ENCODE measurements around the gene PUSL1. TPM values are rescaled to one million over a fixed set of nuclear protein-coding genes. Genes with fewer than 3 reads are reported as not detected.

Gene PUSL1
- polyA plus RNA-seq, 1 experiment = 9.6 TPM

DNA sequence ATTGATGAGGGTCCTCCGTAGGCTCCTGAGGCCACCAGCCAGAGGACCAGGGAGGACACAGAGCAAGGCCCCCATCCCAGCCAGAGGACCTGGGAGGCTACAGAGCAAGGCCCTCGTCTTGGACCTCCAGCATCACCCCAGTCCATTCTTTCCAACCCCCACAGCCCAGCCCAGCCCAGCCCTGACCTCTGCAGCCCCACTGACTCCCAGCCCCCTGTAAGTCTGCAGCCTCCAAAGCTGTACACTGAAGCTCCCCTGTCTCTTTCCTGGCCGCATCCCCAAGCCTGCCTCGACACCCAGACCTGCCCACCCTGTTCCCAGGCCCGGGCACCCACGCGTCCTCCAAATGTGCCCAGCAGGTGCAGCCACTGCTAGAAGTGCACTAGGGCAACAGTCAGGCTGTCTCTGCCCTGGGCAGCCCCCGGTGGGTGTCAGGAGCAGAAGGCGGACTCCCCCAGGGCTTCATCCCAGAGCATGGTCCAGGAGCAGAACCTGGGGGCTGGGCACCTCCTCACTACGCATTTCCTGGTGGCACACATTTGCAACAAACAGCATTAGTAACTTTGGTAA, 38.7 kb downstream of the PUSL1 start:
- Histone ChIP-seq H3K27me3 (ENCODE audit: control insufficient read depth, insufficient read depth, low read length) (no peaks in the 10 kb centered on the region), H3K27ac (ENCODE audit: low read depth, low read length) (no peak overlapping the region), H3K9me3 (ENCODE audit: control insufficient read depth, insufficient read depth, low read length) (no peaks in the 10 kb centered on the region; the same call in 1 of the 2 replicates), H3K4me3 (ENCODE audit: low read depth, low read length) (peak overlapping the region; percentile 74)
- TF ChIP-seq, protein P1, sequence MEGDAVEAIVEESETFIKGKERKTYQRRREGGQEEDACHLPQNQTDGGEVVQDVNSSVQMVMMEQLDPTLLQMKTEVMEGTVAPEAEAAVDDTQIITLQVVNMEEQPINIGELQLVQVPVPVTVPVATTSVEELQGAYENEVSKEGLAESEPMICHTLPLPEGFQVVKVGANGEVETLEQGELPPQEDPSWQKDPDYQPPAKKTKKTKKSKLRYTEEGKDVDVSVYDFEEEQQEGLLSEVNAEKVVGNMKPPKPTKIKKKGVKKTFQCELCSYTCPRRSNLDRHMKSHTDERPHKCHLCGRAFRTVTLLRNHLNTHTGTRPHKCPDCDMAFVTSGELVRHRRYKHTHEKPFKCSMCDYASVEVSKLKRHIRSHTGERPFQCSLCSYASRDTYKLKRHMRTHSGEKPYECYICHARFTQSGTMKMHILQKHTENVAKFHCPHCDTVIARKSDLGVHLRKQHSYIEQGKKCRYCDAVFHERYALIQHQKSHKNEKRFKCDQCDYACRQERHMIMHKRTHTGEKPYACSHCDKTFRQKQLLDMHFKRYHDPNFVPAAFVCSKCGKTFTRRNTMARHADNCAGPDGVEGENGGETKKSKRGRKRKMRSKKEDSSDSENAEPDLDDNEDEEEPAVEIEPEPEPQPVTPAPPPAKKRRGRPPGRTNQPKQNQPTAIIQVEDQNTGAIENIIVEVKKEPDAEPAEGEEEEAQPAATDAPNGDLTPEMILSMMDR (IDR thresholded peaks at IDR 0.05; ENCODE audit: low read depth, low read length) = no peak
- no peak for DNase-seq (ENCODE audit: low read depth, low spot score)
- POLR2A ChIA-PET = interaction anchor here (1.7 to 1.9 kb wide), 2 partner anchors 11 to 28 kb away, joined by 7 to 12 read pairs; partner anchors contain the start of genes AURKAIP1 and MXRA8
- CTCF ChIA-PET = interaction anchor here (1.2 kb wide), 1 partner anchor 25 kb away, joined by 3 read pairs; no protein-coding TSS in a partner anchor

DNA sequence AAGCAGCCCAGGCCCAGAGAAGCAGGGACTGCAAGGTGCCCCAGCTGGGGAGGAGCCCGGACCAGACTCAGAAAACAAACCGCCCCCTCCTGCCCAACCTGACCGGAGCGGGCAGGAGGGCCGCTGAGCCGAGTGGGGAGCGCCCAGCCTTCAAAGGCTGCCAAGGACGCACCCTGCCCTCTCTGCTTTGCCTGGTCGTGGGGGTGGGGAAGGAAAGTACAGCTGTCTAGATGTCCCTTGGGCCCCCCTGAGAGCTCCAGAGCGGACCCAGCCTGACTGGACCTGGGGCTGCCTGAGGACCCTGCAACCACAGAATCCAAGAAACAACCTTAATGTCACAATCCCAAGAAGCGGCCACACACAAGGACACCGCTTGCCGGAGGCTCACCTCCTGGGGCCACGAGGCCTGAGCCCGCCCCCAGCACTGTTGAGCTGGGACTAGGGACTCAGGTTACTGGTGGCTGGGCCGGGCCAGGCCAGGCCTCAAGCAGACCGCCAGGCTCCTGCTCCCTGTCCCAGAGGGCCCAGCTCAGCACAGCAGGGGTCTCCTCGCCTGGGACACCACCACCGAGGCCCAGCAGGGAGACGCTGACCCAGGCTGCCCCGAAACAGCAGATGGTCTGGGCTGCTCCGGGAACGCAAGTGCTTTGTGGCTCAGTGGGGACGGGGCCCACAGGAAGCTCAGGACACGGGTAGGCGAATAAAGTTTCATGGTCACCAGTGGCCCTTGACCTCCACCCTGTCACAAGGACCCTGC, 39.4 kb downstream of the PUSL1 start:
- no peaks in the 10 kb centered on the region for H3K27me3 ChIP-seq (ENCODE audit: control insufficient read depth, insufficient read depth, low read length)
- POLR2A ChIA-PET = interaction anchor here (1.7 to 1.9 kb wide), 2 partner anchors 10 to 27 kb away, joined by 7 to 12 read pairs; partner anchors contain the start of genes AURKAIP1 and MXRA8
- H3K9me3 ChIP-seq (ENCODE audit: control insufficient read depth, insufficient read depth, low read length) = no peaks in the 10 kb centered on the region; the same call in 1 of the 2 replicates
- H3K27ac ChIP-seq (ENCODE audit: low read depth, low read length) = peak overlapping the region; percentile 2
- H3K4me3 ChIP-seq (ENCODE audit: low read depth, low read length) = peak overlapping the region; percentile 74
- CTCF ChIA-PET = interaction anchor here (0.8 to 1.2 kb wide), 4 partner anchors 13 to 226 kb away, joined by 3 to 6 read pairs (median 3); no protein-coding TSS in a partner anchor
- TF ChIP-seq, protein P1 (IDR thresholded peaks at IDR 0.05; ENCODE audit: low read depth, low read length) = no peak
- DNase-seq (ENCODE audit: low read depth, low spot score) = no peak

- H3K9me3 ChIP-seq (ENCODE audit: control insufficient read depth, insufficient read depth, low read length) = no peaks in the 10 kb centered on the region; the same call in 1 of the 2 replicates
- ChIA-PET CTCF (interaction anchor here (0.8 to 1.2 kb wide), 4 partner anchors 14 to 227 kb away, joined by 3 to 6 read pairs (median 3); no protein-coding TSS in a partner anchor), POLR2A (interaction anchor here (0.6 to 1.9 kb wide), 3 partner anchors 9 to 405 kb away, joined by 7 to 12 read pairs (median 9); partner anchors contain the start of genes AURKAIP1 and MXRA8)
- H3K4me3 ChIP-seq (ENCODE audit: low read depth, low read length) = peak overlapping the region; percentile 74
- no peaks in the 10 kb centered on the region for H3K27me3 ChIP-seq (ENCODE audit: control insufficient read depth, insufficient read depth, low read length)
- TF ChIP-seq, protein P1 (IDR thresholded peaks at IDR 0.05; ENCODE audit: low read depth, low read length) = no peak
- no peak for DNase-seq (ENCODE audit: low read depth, low spot score)
- H3K27ac ChIP-seq (ENCODE audit: low read depth, low read length) = no peak overlapping the region
These were observed 40.2 kb downstream of the PUSL1 start for GRCh38 chr1:1348420-1349255.

- Histone ChIP-seq H3K4me3 (ENCODE audit: low read depth, low read length) (peak within 1 kb of the TSS; percentile 74), H3K27me3 (ENCODE audit: control insufficient read depth, insufficient read depth, low read length) (no peaks in the 10 kb centered on the region), H3K9me3 (ENCODE audit: control insufficient read depth, insufficient read depth, low read length) (no peaks in the 10 kb centered on the region; the same call in 1 of the 2 replicates), H3K27ac (ENCODE audit: low read depth, low read length) (peak within 1 kb of the TSS; percentile 57)
- ChIA-PET POLR2A (no interaction called here), CTCF (no interaction called here)
- TF ChIP-seq, protein P1 (IDR thresholded peaks at IDR 0.05; ENCODE audit: low read depth, low read length) = peak; percentile 52
- DNase-seq (ENCODE audit: low read depth, low spot score) = peak; percentile 24
These were observed 41.0 kb downstream of the PUSL1 start, which contains the start of gene DVL1 for GRCh38 chr1:1349256-1350012. DVL1 (minus strand) TSS chr1:1349418; CDS start chr1:1349065, 353 bp downstream.

Measured in AG04450 (cell line).